Naive thymus-derived CD4-positive, alpha-beta T cell (primary cell): ENCODE measurements around the gene FBXO4. TPM values are rescaled to one million over a fixed set of nuclear protein-coding genes. Genes with fewer than 3 reads are reported as not detected.

Source experiments
- ATAC-seq: fragments of 150-1000 bp; cut with Tn5 transposase; 2 replicates; pipeline ENCODE4 v1.10.0; 2021; ENCODE audit warnings: mild to moderate bottlenecking, moderate library complexity
- CTCF ChIA-PET: fragments of 350-600 bp; sonication (Branson Sonifier 250); formaldehyde crosslinking; loops from one replicate; lab custom pipeline; 2021; ENCODE audit warnings: antibody characterized with exemption; lab: Charles Lee
- POLR2A ChIA-PET: fragments of 350-600 bp; sonication (Branson Sonifier 250); formaldehyde crosslinking; loops from one replicate; lab custom pipeline; 2021; ENCODE audit warnings: antibody characterized with exemption, inconsistent platforms; lab: Charles Lee
- DNase-seq, 9 donors: peaks; one replicate each; pipeline versions ENCODE4 v3.0.0 to v3.0.0-alpha.2; 2020 to 2022; ENCODE audit warnings: mixed read lengths in 1 of 9
- H3K27ac ChIP-seq: one replicate; pipeline ENCODE4 v1.7.0; 2013; ENCODE audit warnings: mild to moderate bottlenecking, low read depth, low read length, moderate library complexity
- H3K27me3 ChIP-seq, 2 donors: one replicate each; pipeline ENCODE4 v1.7.0; 2013; ENCODE audit warnings: low read length in 2 of 2, mild to moderate bottlenecking in 2 of 2, moderate library complexity in 2 of 2; ENCODE audit not compliant: control insufficient read depth in 2 of 2, insufficient read depth in 2 of 2
- H3K36me3 ChIP-seq, 3 experiments: 1 replicate in 2 of 3; 2 replicates in 1 of 3; pipeline ENCODE4 v1.7.0; 2013; ENCODE audit warnings: low read length in 3 of 3, mild to moderate bottlenecking in 3 of 3, moderate library complexity in 1 of 3; ENCODE audit not compliant: insufficient read depth in 3 of 3, control insufficient read depth in 2 of 3
- H3K4me1 ChIP-seq, 2 donors: one replicate each; pipeline ENCODE4 v1.7.0; 2013; ENCODE audit warnings: low read length in 2 of 2, mild to moderate bottlenecking in 2 of 2, moderate library complexity in 1 of 2; ENCODE audit not compliant: control insufficient read depth in 2 of 2, insufficient read depth in 2 of 2
- H3K4me3 ChIP-seq: 2 replicates; pipeline ENCODE4 v1.7.0; 2013; ENCODE audit warnings: mild to moderate bottlenecking, low read length
- H3K9me3 ChIP-seq, 3 experiments: 1 replicate in 2 of 3; 2 replicates in 1 of 3; pipeline ENCODE4 v1.7.0; 2013; ENCODE audit warnings: low read length in 3 of 3; ENCODE audit not compliant: control insufficient read depth in 2 of 3
- H3K27ac Mint-ChIP-seq, 9 donors: one replicate each; pipeline ENCODE4 v1.8.0; 2020 to 2022; ENCODE audit warnings: mixed read lengths in 9 of 9, mild to moderate bottlenecking in 8 of 9, moderate library complexity in 5 of 9, inconsistent platforms in 2 of 9
- H3K27me3 Mint-ChIP-seq, 5 donors: one replicate each; pipeline ENCODE4 v1.8.0; 2021 to 2022; ENCODE audit warnings: mixed read lengths in 5 of 5, mild to moderate bottlenecking in 1 of 5
- H3K36me3 Mint-ChIP-seq, 5 donors: one replicate each; pipeline ENCODE4 v1.8.0; 2020 to 2022; ENCODE audit warnings: mixed read lengths in 5 of 5, mild to moderate bottlenecking in 3 of 5, inconsistent platforms in 1 of 5
- H3K4me1 Mint-ChIP-seq, 7 donors: one replicate each; pipeline ENCODE4 v1.8.0; 2020 to 2022; ENCODE audit warnings: mixed read lengths in 7 of 7, mild to moderate bottlenecking in 3 of 7, inconsistent platforms in 1 of 7
- H3K4me3 Mint-ChIP-seq, 10 donors: one replicate each; pipeline ENCODE4 v1.8.0; 2020 to 2022; ENCODE audit warnings: mild to moderate bottlenecking in 10 of 10, mixed read lengths in 10 of 10, moderate library complexity in 6 of 10, inconsistent platforms in 2 of 10
- H3K9me3 Mint-ChIP-seq, 11 donors: one replicate each; pipeline ENCODE4 v1.8.0; 2020 to 2022; ENCODE audit warnings: mixed read lengths in 11 of 11, mild to moderate bottlenecking in 4 of 11, inconsistent platforms in 1 of 11, moderate library complexity in 1 of 11
- intact Hi-C, 2 donors: fragments of 100-400 bp; cut with micrococcal nuclease; formaldehyde crosslinking; loops; one replicate each; pipeline ENCODE4 v1.15.1; 2023
- polyA plus RNA-seq, 2 donors: library from polyadenylated mRNA; unstranded; fragments of 300-500 nt; fragmentation: Illumina TruSeq; gene quantifications; one replicate each; pipeline ENCODE4 v1.2.3, GENCODE V29; 2021
- total RNA-seq, 6 experiments: library from RNA in 5 of 6; stranded (reverse) in 5 of 6; gene quantifications; 1 replicate in 5 of 6; 2 replicates in 1 of 6; pipeline ENCODE4 v1.2.3 and lab custom pipeline; 2021 to 2026

Gene FBXO4
- total and polyA plus RNA-seq, 7 experiments from 2014 or later: 10.9 to 23.5 (median 14.6) TPM

GRCh38 chr5:41882765-41883164, 42.3 kb upstream of the FBXO4 start:
- no peaks in the 10 kb centered on the region for H3K36me3 ChIP-seq
- no peak overlapping the region for H3K4me3 ChIP-seq
- Mint-ChIP-seq H3K9me3 (peaks cover 0 to 3% (median 0%) of the 10 kb centered on the region in 11 donors), H3K4me3 (no peak overlapping the region), H3K36me3 (peaks cover 0 to 4% (median 0%) of the 10 kb centered on the region in 5 donors), H3K4me1 (peaks cover 0 to 11% (median 0%) of the 10 kb centered on the region in 7 donors), H3K27me3 (peaks cover 11 to 22% (median 13%) of the 10 kb centered on the region in 5 donors), H3K27ac (no peak overlapping the region)
- H3K9me3 ChIP-seq: no peaks in the 10 kb centered on the region
- no peak for DNase-seq
- H3K27me3 ChIP-seq: no peaks in the 10 kb centered on the region
- ChIA-PET CTCF (no interaction called here), POLR2A (interaction anchor here (0.7 to 1.3 kb wide), 2 partner anchors 19 to 21 kb away, joined by 3 read pairs; no protein-coding TSS in a partner anchor)
- ATAC-seq: no peak
- H3K27ac ChIP-seq: no peak overlapping the region
- H3K4me1 ChIP-seq: no peaks in the 10 kb centered on the region
- intact Hi-C loops: no loop called here

GRCh38 chr5:41883243-41883642, 41.8 kb upstream of the FBXO4 start:
- no peak overlapping the region for H3K4me3 ChIP-seq
- Mint-ChIP-seq H3K9me3 (peaks cover 0 to 3% (median 0%) of the 10 kb centered on the region in 11 donors), H3K27me3 (peaks cover 12 to 24% (median 18%) of the 10 kb centered on the region in 5 donors), H3K4me3 (no peak overlapping the region), H3K4me1 (peaks cover 0 to 11% (median 0%) of the 10 kb centered on the region in 7 donors), H3K27ac (no peak overlapping the region), H3K36me3 (peaks cover 0 to 5% (median 0%) of the 10 kb centered on the region in 5 donors)
- ChIA-PET POLR2A (interaction anchor here (0.7 to 1.3 kb wide), 2 partner anchors 18 to 20 kb away, joined by 3 read pairs; no protein-coding TSS in a partner anchor), CTCF (no interaction called here)
- H3K27me3 ChIP-seq: no peaks in the 10 kb centered on the region
- H3K9me3 ChIP-seq: no peaks in the 10 kb centered on the region
- H3K27ac ChIP-seq: no peak overlapping the region
- intact Hi-C loops: no loop called here
- ATAC-seq: no peak
- no peaks in the 10 kb centered on the region for H3K36me3 ChIP-seq
- DNase-seq: no peak
- no peaks in the 10 kb centered on the region for H3K4me1 ChIP-seq

- Mint-ChIP-seq H3K9me3 (peaks cover 0 to 3% (median 0%) of the 10 kb centered on the region in 11 donors), H3K4me1 (peaks cover 0 to 11% (median 0%) of the 10 kb centered on the region in 7 donors), H3K36me3 (peaks cover 0 to 5% (median 0%) of the 10 kb centered on the region in 5 donors), H3K27ac (no peak overlapping the region), H3K27me3 (peaks cover 12 to 19% (median 16%) of the 10 kb centered on the region in 5 donors), H3K4me3 (no peak overlapping the region)
- Histone ChIP-seq H3K36me3 (no peaks in the 10 kb centered on the region), H3K27me3 (no peaks in the 10 kb centered on the region), H3K9me3 (no peaks in the 10 kb centered on the region), H3K27ac (no peak overlapping the region), H3K4me3 (no peak overlapping the region), H3K4me1 (no peaks in the 10 kb centered on the region)
- ATAC-seq (no peak), DNase-seq (no peak)
- intact Hi-C loops: no loop called here
- ChIA-PET CTCF (no interaction called here), POLR2A (interaction anchor here (0.6 kb wide), 1 partner anchor 8 kb away, joined by 3 read pairs; no protein-coding TSS in a partner anchor)
Measured at GRCh38 chr5:41883936-41884335, 41.1 kb upstream of the FBXO4 start.

DNA sequence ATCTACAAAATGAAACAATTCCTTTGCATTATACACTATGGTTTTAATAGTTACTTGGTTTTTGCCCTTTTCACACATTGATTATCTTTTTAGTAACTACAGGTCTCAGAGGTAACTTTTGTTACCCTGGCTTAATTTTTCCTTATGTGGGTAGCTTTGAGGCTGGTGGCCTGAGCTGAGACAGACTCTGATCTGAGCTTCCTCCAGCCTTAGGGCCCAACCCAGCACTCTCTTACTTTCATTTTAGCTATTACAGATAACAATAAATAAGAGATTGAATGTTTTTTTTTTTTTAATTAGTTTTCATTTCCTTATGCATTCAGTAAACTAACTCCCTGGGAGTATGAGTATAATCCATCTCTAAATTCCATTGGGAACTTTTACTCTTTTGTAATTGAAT, 39.8 kb upstream of the FBXO4 start:
- Mint-ChIP-seq H3K27me3 (peaks cover 6 to 16% (median 13%) of the 10 kb centered on the region in 5 donors), H3K4me3 (no peak overlapping the region), H3K9me3 (peaks cover 0 to 3% (median 0%) of the 10 kb centered on the region in 11 donors), H3K4me1 (peaks cover 0 to 11% (median 0%) of the 10 kb centered on the region in 7 donors), H3K27ac (peak overlapping the region in 1 of 9 donors; percentile 63), H3K36me3 (peaks cover 0 to 5% (median 0%) of the 10 kb centered on the region in 5 donors)
- ATAC-seq (no peak), DNase-seq (no peak)
- no peak overlapping the region for H3K4me3 ChIP-seq
- no peaks in the 10 kb centered on the region for H3K4me1 ChIP-seq
- no peaks in the 10 kb centered on the region for H3K9me3 ChIP-seq
- H3K27me3 ChIP-seq: no peaks in the 10 kb centered on the region
- intact Hi-C loops: no loop called here
- CTCF ChIA-PET: no interaction called here
- H3K36me3 ChIP-seq: no peaks in the 10 kb centered on the region
- POLR2A ChIA-PET: no interaction called here
- no peak overlapping the region for H3K27ac ChIP-seq

GRCh38 chr5:41891066-41891707, 33.9 kb upstream of the FBXO4 start:
- no peaks in the 10 kb centered on the region for H3K36me3 ChIP-seq
- H3K4me3 ChIP-seq: no peak overlapping the region
- CTCF ChIA-PET: no interaction called here
- H3K27me3 ChIP-seq: no peaks in the 10 kb centered on the region
- ATAC-seq (no peak), DNase-seq (no peak)
- no peaks in the 10 kb centered on the region for H3K4me1 ChIP-seq
- H3K27ac Mint-ChIP-seq: peak overlapping the region in 1 of 9 donors; percentile 20
- peaks cover 0 to 8% (median 0%) of the 10 kb centered on the region in 5 donors for H3K36me3 Mint-ChIP-seq
- no peaks in the 10 kb centered on the region for H3K9me3 ChIP-seq
- intact Hi-C loops: loop anchor here in 1 of 2 donors (1.0 kb wide), 1 partner anchor 16 kb away; no protein-coding TSS in a partner anchor
- POLR2A ChIA-PET: no interaction called here
- peaks cover 0 to 3% (median 0%) of the 10 kb centered on the region in 11 donors for H3K9me3 Mint-ChIP-seq
- H3K27me3 Mint-ChIP-seq: peaks cover 22 to 45% (median 35%) of the 10 kb centered on the region in 5 donors
- H3K4me3 Mint-ChIP-seq: peak overlapping the region in 1 of 10 donors; percentile 29
- H3K4me1 Mint-ChIP-seq: peaks cover 0 to 27% (median 6%) of the 10 kb centered on the region in 7 donors
- no peak overlapping the region for H3K27ac ChIP-seq

GRCh38 chr5:41892031-41892430, 33.0 kb upstream of the FBXO4 start:
- H3K4me1 ChIP-seq: no peaks in the 10 kb centered on the region
- H3K27ac ChIP-seq: no peak overlapping the region
- ChIA-PET CTCF (no interaction called here), POLR2A (no interaction called here)
- Mint-ChIP-seq H3K9me3 (peaks cover 0 to 3% (median 0%) of the 10 kb centered on the region in 11 donors), H3K36me3 (peaks cover 0 to 8% (median 0%) of the 10 kb centered on the region in 5 donors), H3K4me3 (no peak overlapping the region), H3K27ac (peak overlapping the region in 1 of 9 donors; percentile 4), H3K4me1 (peaks cover 0 to 27% (median 6%) of the 10 kb centered on the region in 7 donors), H3K27me3 (peaks cover 30 to 53% (median 36%) of the 10 kb centered on the region in 5 donors)
- no peaks in the 10 kb centered on the region for H3K27me3 ChIP-seq
- H3K36me3 ChIP-seq: no peaks in the 10 kb centered on the region
- ATAC-seq (no peak), DNase-seq (no peak)
- intact Hi-C loops: no loop called here
- H3K4me3 ChIP-seq: no peak overlapping the region
- H3K9me3 ChIP-seq: no peaks in the 10 kb centered on the region
